ENCODE data around the gene GCNA.
"Not testable (repeated sequence)": the region's sequence is repeated elsewhere in the genome, so short reads cannot be mapped to it uniquely, and the experiment has no call there.

Gene GCNA

GRCh38 chrX:71541210-71542022, 36.8 kb upstream of the GCNA start:
- H3K9ac ChIP-seq (ENCODE audit: low read length): no peak overlapping the region
- H3K9me3 ChIP-seq (ENCODE audit: control insufficient read depth, low read depth, low read length): peaks cover 7% of the 10 kb centered on the region
- H3K27me3 ChIP-seq (ENCODE audit: control insufficient read depth, insufficient read depth, low read length): no peaks in the 10 kb centered on the region
- peaks cover 36% of the 10 kb centered on the region for H3K36me3 ChIP-seq (ENCODE audit: control insufficient read depth, low read depth, low read length)
- H3K4me1 ChIP-seq (ENCODE audit: control insufficient read depth, low read depth, low read length): no peaks in the 10 kb centered on the region
- no peak overlapping the region for H3K27ac ChIP-seq (ENCODE audit: low read length)
- H3K4me3 ChIP-seq (ENCODE audit: low read length): no peak overlapping the region

- H3K27me3 ChIP-seq (ENCODE audit: control insufficient read depth, insufficient read depth, low read length): no peaks in the 10 kb centered on the region
- no peak overlapping the region for H3K4me3 ChIP-seq (ENCODE audit: low read length)
- no peak overlapping the region for H3K9ac ChIP-seq (ENCODE audit: low read length)
- no peaks in the 10 kb centered on the region for H3K4me1 ChIP-seq (ENCODE audit: control insufficient read depth, low read depth, low read length)
- no peak overlapping the region for H3K27ac ChIP-seq (ENCODE audit: low read length)
- H3K9me3 ChIP-seq (ENCODE audit: control insufficient read depth, low read depth, low read length): peaks cover 10% of the 10 kb centered on the region
- peaks cover 45% of the 10 kb centered on the region for H3K36me3 ChIP-seq (ENCODE audit: control insufficient read depth, low read depth, low read length)
These were observed 35.8 kb upstream of the GCNA start for GRCh38 chrX:71542411-71542810.

GRCh38 chrX:71542825-71543224, 35.4 kb upstream of the GCNA start:
- peaks cover 49% of the 10 kb centered on the region for H3K36me3 ChIP-seq (ENCODE audit: control insufficient read depth, low read depth, low read length)
- no peak overlapping the region for H3K4me3 ChIP-seq (ENCODE audit: low read length)
- H3K27me3 ChIP-seq (ENCODE audit: control insufficient read depth, insufficient read depth, low read length): no peaks in the 10 kb centered on the region
- no peaks in the 10 kb centered on the region for H3K4me1 ChIP-seq (ENCODE audit: control insufficient read depth, low read depth, low read length)
- H3K9me3 ChIP-seq (ENCODE audit: control insufficient read depth, low read depth, low read length): peaks cover 8% of the 10 kb centered on the region
- H3K27ac ChIP-seq (ENCODE audit: low read length): no peak overlapping the region
- no peak overlapping the region for H3K9ac ChIP-seq (ENCODE audit: low read length)

- no peaks in the 10 kb centered on the region for H3K4me1 ChIP-seq (ENCODE audit: control insufficient read depth, low read depth, low read length)
- H3K36me3 ChIP-seq (ENCODE audit: control insufficient read depth, low read depth, low read length): peaks cover 51% of the 10 kb centered on the region
- H3K27ac ChIP-seq (ENCODE audit: low read length): no peak overlapping the region
- H3K27me3 ChIP-seq (ENCODE audit: control insufficient read depth, insufficient read depth, low read length): no peaks in the 10 kb centered on the region
- H3K9ac ChIP-seq (ENCODE audit: low read length): no peak overlapping the region
- no peak overlapping the region for H3K4me3 ChIP-seq (ENCODE audit: low read length)
- peaks cover 6% of the 10 kb centered on the region for H3K9me3 ChIP-seq (ENCODE audit: control insufficient read depth, low read depth, low read length)
These were observed 34.9 kb upstream of the GCNA start for GRCh38 chrX:71543316-71543715.

- Histone ChIP-seq H3K9me3 (ENCODE audit: control insufficient read depth, low read depth, low read length) (peaks cover 10% of the 10 kb centered on the region), H3K27ac (ENCODE audit: low read length) (no peak overlapping the region), H3K36me3 (ENCODE audit: control insufficient read depth, low read depth, low read length) (peaks cover 49% of the 10 kb centered on the region), H3K9ac (ENCODE audit: low read length) (no peak overlapping the region), H3K27me3 (ENCODE audit: control insufficient read depth, insufficient read depth, low read length) (no peaks in the 10 kb centered on the region), H3K4me3 (ENCODE audit: low read length) (no peak overlapping the region), H3K4me1 (ENCODE audit: control insufficient read depth, low read depth, low read length) (no peaks in the 10 kb centered on the region)
These were observed 32.9 kb upstream of the GCNA start for GRCh38 chrX:71545364-71545763.

- Histone ChIP-seq H3K4me3 (ENCODE audit: low read length) (no peak overlapping the region), H3K4me1 (ENCODE audit: control insufficient read depth, low read depth, low read length) (no peaks in the 10 kb centered on the region), H3K9ac (ENCODE audit: low read length) (no peak overlapping the region), H3K27ac (ENCODE audit: low read length) (no peak overlapping the region), H3K9me3 (ENCODE audit: control insufficient read depth, low read depth, low read length) (peaks cover 15% of the 10 kb centered on the region), H3K27me3 (ENCODE audit: control insufficient read depth, insufficient read depth, low read length) (no peaks in the 10 kb centered on the region), H3K36me3 (ENCODE audit: control insufficient read depth, low read depth, low read length) (peaks cover 50% of the 10 kb centered on the region)
These were observed 31.4 kb upstream of the GCNA start for GRCh38 chrX:71546879-71547278.

GRCh38 chrX:71547339-71547738, 30.9 kb upstream of the GCNA start:
- H3K4me3 ChIP-seq (ENCODE audit: low read length): no peak overlapping the region
- peaks cover 52% of the 10 kb centered on the region for H3K36me3 ChIP-seq (ENCODE audit: control insufficient read depth, low read depth, low read length)
- no peak overlapping the region for H3K9ac ChIP-seq (ENCODE audit: low read length)
- H3K27ac ChIP-seq (ENCODE audit: low read length): no peak overlapping the region
- H3K27me3 ChIP-seq (ENCODE audit: control insufficient read depth, insufficient read depth, low read length): no peaks in the 10 kb centered on the region
- peaks cover 15% of the 10 kb centered on the region for H3K9me3 ChIP-seq (ENCODE audit: control insufficient read depth, low read depth, low read length)
- H3K4me1 ChIP-seq (ENCODE audit: control insufficient read depth, low read depth, low read length): no peaks in the 10 kb centered on the region

GRCh38 chrX:71549986-71550385, 28.3 kb upstream of the GCNA start:
- H3K4me3 ChIP-seq (ENCODE audit: low read length): no peak overlapping the region

GRCh38 chrX:71550578-71550977, 27.7 kb upstream of the GCNA start:
- Histone ChIP-seq H3K4me3 (ENCODE audit: low read length) (no peak overlapping the region), H3K36me3 (ENCODE audit: control insufficient read depth, low read depth, low read length) (peaks cover 54% of the 10 kb centered on the region), H3K9me3 (ENCODE audit: control insufficient read depth, low read depth, low read length) (peaks cover 20% of the 10 kb centered on the region), H3K4me1 (ENCODE audit: control insufficient read depth, low read depth, low read length) (no peaks in the 10 kb centered on the region), H3K9ac (ENCODE audit: low read length) (no peak overlapping the region), H3K27me3 (ENCODE audit: control insufficient read depth, insufficient read depth, low read length) (no peaks in the 10 kb centered on the region), H3K27ac (ENCODE audit: low read length) (no peak overlapping the region)

More at GRCh38 chrX:71549986-71550385, 28.3 kb upstream of the GCNA start:
- H3K9me3 ChIP-seq (ENCODE audit: control insufficient read depth, low read depth, low read length): peaks cover 19% of the 10 kb centered on the region
- H3K27ac ChIP-seq (ENCODE audit: low read length): no peak overlapping the region
- no peaks in the 10 kb centered on the region for H3K27me3 ChIP-seq (ENCODE audit: control insufficient read depth, insufficient read depth, low read length)
- no peak overlapping the region for H3K9ac ChIP-seq (ENCODE audit: low read length)
- H3K36me3 ChIP-seq (ENCODE audit: control insufficient read depth, low read depth, low read length): peaks cover 53% of the 10 kb centered on the region
- H3K4me1 ChIP-seq (ENCODE audit: control insufficient read depth, low read depth, low read length): no peaks in the 10 kb centered on the region

GRCh38 chrX:71556036-71556435, 22.2 kb upstream of the GCNA start:
- Histone ChIP-seq H3K4me3 (ENCODE audit: low read length) (no peak overlapping the region), H3K36me3 (ENCODE audit: control insufficient read depth, low read depth, low read length) (peaks cover 68% of the 10 kb centered on the region), H3K9me3 (ENCODE audit: control insufficient read depth, low read depth, low read length) (peaks cover 26% of the 10 kb centered on the region), H3K9ac (ENCODE audit: low read length) (no peak overlapping the region), H3K4me1 (ENCODE audit: control insufficient read depth, low read depth, low read length) (no peaks in the 10 kb centered on the region), H3K27me3 (ENCODE audit: control insufficient read depth, insufficient read depth, low read length) (no peaks in the 10 kb centered on the region), H3K27ac (ENCODE audit: low read length) (no peak overlapping the region)

- no peak overlapping the region for H3K4me3 ChIP-seq (ENCODE audit: low read length)
- peaks cover 25% of the 10 kb centered on the region for H3K9me3 ChIP-seq (ENCODE audit: control insufficient read depth, low read depth, low read length)
- H3K27ac ChIP-seq (ENCODE audit: low read length): no peak overlapping the region
- H3K27me3 ChIP-seq (ENCODE audit: control insufficient read depth, insufficient read depth, low read length): no peaks in the 10 kb centered on the region
- no peaks in the 10 kb centered on the region for H3K4me1 ChIP-seq (ENCODE audit: control insufficient read depth, low read depth, low read length)
- no peak overlapping the region for H3K9ac ChIP-seq (ENCODE audit: low read length)
- H3K36me3 ChIP-seq (ENCODE audit: control insufficient read depth, low read depth, low read length): peaks cover 83% of the 10 kb centered on the region
These were observed 19.3 kb upstream of the GCNA start for GRCh38 chrX:71558920-71559319.

- H3K4me1 ChIP-seq (ENCODE audit: control insufficient read depth, low read depth, low read length); H3K4me3 ChIP-seq (ENCODE audit: low read length); H3K27me3 ChIP-seq (ENCODE audit: control insufficient read depth, insufficient read depth, low read length); H3K9ac ChIP-seq (ENCODE audit: low read length); H3K27ac ChIP-seq (ENCODE audit: low read length): not testable (repeated sequence)
- H3K9me3 ChIP-seq (ENCODE audit: control insufficient read depth, low read depth, low read length): peaks cover 27% of the 10 kb centered on the region
- peaks cover 89% of the 10 kb centered on the region for H3K36me3 ChIP-seq (ENCODE audit: control insufficient read depth, low read depth, low read length)
These were observed 18.5 kb upstream of the GCNA start for GRCh38 chrX:71559773-71560172.
